Duodenal mucosa (tissue), 2 donors: Measurements from ENCODE around the gene ZNF43.
"Not testable (repeated sequence)": the region's sequence is repeated elsewhere in the genome, so short reads cannot be mapped to it uniquely, and the experiment has no call there.

Experiments
- H3K27ac ChIP-seq: one replicate; pipeline ENCODE4 v1.7.0; 2013; ENCODE audit warnings: low read depth, low read length
- H3K27me3 ChIP-seq, 2 donors: one replicate each; pipeline ENCODE4 v1.7.0; 2013; ENCODE audit warnings: low read length in 2 of 2, control low read depth in 1 of 2; ENCODE audit not compliant: insufficient read depth in 2 of 2, control insufficient read depth in 1 of 2
- H3K36me3 ChIP-seq, 2 donors: one replicate each; pipeline ENCODE4 v1.7.0; 2013; ENCODE audit warnings: low read length in 2 of 2, control low read depth in 1 of 2; ENCODE audit not compliant: insufficient read depth in 2 of 2, control insufficient read depth in 1 of 2
- H3K4me1 ChIP-seq, 2 donors: one replicate each; pipeline ENCODE4 v1.7.0; 2013; ENCODE audit warnings: low read length in 2 of 2, control low read depth in 1 of 2; ENCODE audit not compliant: insufficient read depth in 2 of 2, control insufficient read depth in 1 of 2
- H3K4me3 ChIP-seq, 2 donors: one replicate each; pipeline ENCODE4 v1.7.0; 2013; ENCODE audit warnings: low read length in 2 of 2, low read depth in 1 of 2
- H3K9ac ChIP-seq, 2 donors: one replicate each; pipeline ENCODE4 v1.7.0; 2013; ENCODE audit warnings: low read length in 2 of 2, low read depth in 1 of 2
- H3K9me3 ChIP-seq, 2 donors: one replicate each; pipeline ENCODE4 v1.7.0; 2013; ENCODE audit warnings: low read length in 2 of 2, control low read depth in 1 of 2; ENCODE audit not compliant: control insufficient read depth in 1 of 2

The ZNF43 gene

GRCh38 chr19:21823224-21823623 is 12.8 kb downstream of the ZNF43 start:
- Histone ChIP-seq H3K4me1 (no peaks in the 10 kb centered on the region), H3K9me3 (peaks cover 28 to 45% of the 10 kb centered on the region in 2 donors), H3K4me3 (no peak overlapping the region), H3K27me3 (no peaks in the 10 kb centered on the region), H3K9ac (no peak overlapping the region), H3K36me3 (peaks cover 9 to 21% of the 10 kb centered on the region in 2 donors), H3K27ac (no peak overlapping the region)

- H3K27ac ChIP-seq = no peak overlapping the region
- no peaks in the 10 kb centered on the region for H3K4me1 ChIP-seq
- H3K9me3 ChIP-seq = peaks cover 57 to 74% of the 10 kb centered on the region in 2 donors
- H3K9ac ChIP-seq = no peak overlapping the region
- peaks cover 31 to 76% of the 10 kb centered on the region in 2 donors for H3K36me3 ChIP-seq
- H3K4me3 ChIP-seq = no peak overlapping the region
- no peaks in the 10 kb centered on the region for H3K27me3 ChIP-seq
Observed at GRCh38 chr19:21812448-21812847, 23.5 kb downstream of the ZNF43 start.

DNA sequence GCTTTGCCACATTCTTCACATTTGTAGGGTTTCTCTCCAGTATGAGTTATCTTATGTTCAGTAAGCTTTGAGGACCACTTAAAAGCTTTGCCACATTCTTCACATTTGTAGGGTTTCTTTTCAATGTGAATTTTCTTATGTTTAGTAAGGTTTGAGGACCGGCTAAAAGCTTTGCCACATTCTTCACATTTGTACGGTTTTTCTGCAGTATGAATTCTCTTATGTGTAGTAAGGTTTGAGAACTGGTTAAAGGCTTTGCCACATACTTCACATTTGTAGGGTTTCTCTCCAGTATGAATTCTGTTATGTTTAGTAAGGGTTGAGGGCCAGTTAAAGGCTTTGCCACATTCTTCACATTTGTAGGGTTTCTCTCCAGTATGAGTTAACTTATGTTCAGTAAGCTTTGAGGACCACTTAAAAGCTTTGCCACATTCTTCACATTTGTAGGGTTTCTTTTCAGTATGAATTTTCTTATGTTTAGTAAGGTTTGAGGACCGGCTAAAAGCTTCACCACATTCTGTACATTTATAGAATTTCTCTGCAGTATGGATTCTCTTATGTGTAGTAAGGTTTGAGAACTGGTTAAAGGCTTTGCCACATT is 27.5 kb downstream of the ZNF43 start:
- H3K27ac ChIP-seq, H3K4me3 ChIP-seq, H3K27me3 ChIP-seq, H3K4me1 ChIP-seq, H3K9ac ChIP-seq: not testable (repeated sequence)
- peaks cover 55 to 73% of the 10 kb centered on the region in 2 donors for H3K9me3 ChIP-seq
- peaks cover 20 to 45% of the 10 kb centered on the region in 2 donors for H3K36me3 ChIP-seq

GRCh38 chr19:21789466-21790085 is 46.4 kb downstream of the ZNF43 start:
- Histone ChIP-seq H3K36me3 (no peaks in the 10 kb centered on the region), H3K4me1 (no peaks in the 10 kb centered on the region), H3K9me3 (peaks cover 12% of the 10 kb centered on the region in 2 donors), H3K4me3 (no peak overlapping the region), H3K9ac (no peak overlapping the region), H3K27me3 (no peaks in the 10 kb centered on the region), H3K27ac (peak overlapping the region; percentile 32)

GRCh38 chr19:21786936-21787335 is 49.0 kb downstream of the ZNF43 start:
- Histone ChIP-seq H3K4me1 (no peaks in the 10 kb centered on the region), H3K9me3 (peaks cover 5 to 10% of the 10 kb centered on the region in 2 donors), H3K4me3 (no peak overlapping the region), H3K27ac (no peak overlapping the region), H3K9ac (no peak overlapping the region), H3K36me3 (no peaks in the 10 kb centered on the region), H3K27me3 (no peaks in the 10 kb centered on the region)

DNA sequence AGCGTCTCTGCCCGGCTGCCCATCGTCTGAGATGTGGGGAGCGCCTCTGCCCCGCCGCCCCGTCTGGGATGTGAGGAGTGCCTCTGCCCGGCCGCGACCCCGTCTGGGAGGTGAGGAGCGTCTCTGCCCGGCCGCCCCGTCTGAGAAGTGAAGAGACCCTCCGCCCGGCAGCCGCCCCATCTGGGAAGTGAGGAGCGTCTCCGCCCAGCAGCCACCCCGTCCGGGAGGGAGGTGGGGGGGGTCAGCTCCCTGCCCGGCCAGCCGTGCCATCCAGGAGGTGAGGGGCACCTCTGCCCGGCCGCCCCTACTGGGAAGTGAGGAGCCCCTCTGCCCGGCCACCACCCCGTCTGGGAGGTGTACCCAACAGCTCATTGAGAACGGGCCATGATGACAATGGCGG is 60.2 kb downstream of the ZNF43 start:
- not testable (repeated sequence) for H3K27me3 ChIP-seq, H3K4me1 ChIP-seq, H3K9me3 ChIP-seq, H3K27ac ChIP-seq, H3K36me3 ChIP-seq, H3K4me3 ChIP-seq, H3K9ac ChIP-seq

- Histone ChIP-seq H3K36me3 (peaks cover under 1 to 15% of the 10 kb centered on the region in 2 donors), H3K9me3 (no peaks in the 10 kb centered on the region), H3K27me3 (no peaks in the 10 kb centered on the region), H3K4me3 (peak within 1 kb of the TSS; percentile 94 to 99), H3K27ac (peak within 1 kb of the TSS; percentile 86), H3K9ac (peak within 1 kb of the TSS; percentile 82 to 95), H3K4me1 (no peaks in the 10 kb centered on the region)
Observed at GRCh38 chr19:21767065-21767800, 68.7 kb downstream of the ZNF43 start, which contains the start of gene ZNF100. Gene ZNF100, minus strand, starts transcription at chr19:21767579. Its CDS starts 150 bp downstream, at chr19:21767429.

- H3K36me3 ChIP-seq = peaks cover 6 to 20% of the 10 kb centered on the region in 2 donors
- peak overlapping the region; percentile 94 to 99 for H3K4me3 ChIP-seq
- not testable (repeated sequence) for H3K9me3 ChIP-seq, H3K27me3 ChIP-seq, H3K4me1 ChIP-seq
- peak overlapping the region; percentile 82 to 95 for H3K9ac ChIP-seq
- H3K27ac ChIP-seq = peak overlapping the region; percentile 86
Observed at GRCh38 chr19:21766705-21767064, 69.3 kb downstream of the ZNF43 start.

- H3K9ac ChIP-seq = no peak overlapping the region
- H3K9me3 ChIP-seq = peaks cover 0 to 2% of the 10 kb centered on the region in 2 donors
- H3K27ac ChIP-seq = no peak overlapping the region
- H3K27me3 ChIP-seq = no peaks in the 10 kb centered on the region
- H3K4me1 ChIP-seq = no peaks in the 10 kb centered on the region
- H3K36me3 ChIP-seq = peaks cover 7 to 26% of the 10 kb centered on the region in 2 donors
- H3K4me3 ChIP-seq = no peak overlapping the region
Observed at GRCh38 chr19:21765151-21765550, 70.8 kb downstream of the ZNF43 start.

DNA sequence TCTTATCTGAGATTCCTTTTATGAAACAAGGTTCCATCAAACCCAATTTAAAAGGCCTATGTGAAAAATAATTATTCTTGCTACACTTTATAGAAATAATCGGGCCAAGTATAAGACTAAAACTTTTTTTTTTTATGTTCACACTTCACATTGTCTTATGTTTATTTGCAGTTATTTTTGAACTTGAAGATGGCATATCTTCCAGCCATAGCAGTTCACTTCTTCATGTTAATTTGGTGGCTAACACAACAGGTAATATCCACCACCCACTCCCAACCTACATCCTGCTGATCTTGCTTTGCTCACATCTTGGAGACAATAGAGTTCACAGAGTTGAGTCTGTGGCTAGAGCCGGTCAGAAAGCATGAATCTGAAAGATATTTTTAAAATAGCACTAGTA is 74.4 kb downstream of the ZNF43 start:
- not testable (repeated sequence) for H3K4me1 ChIP-seq, H3K27me3 ChIP-seq, H3K9ac ChIP-seq, H3K9me3 ChIP-seq, H3K27ac ChIP-seq, H3K4me3 ChIP-seq
- H3K36me3 ChIP-seq = peaks cover 21 to 42% of the 10 kb centered on the region in 2 donors
